HEK293T (cell line): Measurements from ENCODE around the gene GPC2.

Experiments used
- BHLHE40 ChIP-seq: fragments of 450-650 bp; IDR thresholded peaks from 2 replicates; pipeline ENCODE4 v1.6.1; 2016; ENCODE audit warnings: mild to moderate bottlenecking, moderate library complexity, borderline replicate concordance
- CTBP1 ChIP-seq: fragments of 450-650 bp; IDR thresholded peaks from 2 replicates; pipeline ENCODE4 v1.6.1; 2016; ENCODE audit warnings: borderline replicate concordance
- FOXK2 ChIP-seq: fragments of 450-650 bp; IDR thresholded peaks from 2 replicates; pipeline ENCODE4 v1.6.1; 2016; ENCODE audit warnings: mild to moderate bottlenecking
- FOXM1 ChIP-seq: fragments of 450-650 bp; IDR thresholded peaks from 2 replicates; pipeline ENCODE4 v1.6.1; 2017; ENCODE audit warnings: mild to moderate bottlenecking, borderline replicate concordance
- HDGF ChIP-seq: fragments of 450-650 bp; IDR thresholded peaks from 2 replicates; pipeline ENCODE4 v1.6.1; 2017; ENCODE audit warnings: antibody characterized with exemption, borderline replicate concordance
- LEF1 ChIP-seq: fragments of 450-650 bp; IDR thresholded peaks from 2 replicates; pipeline ENCODE4 v1.6.1; 2017; ENCODE audit warnings: mild to moderate bottlenecking, borderline replicate concordance
- PKNOX1 ChIP-seq: fragments of 450-650 bp; IDR thresholded peaks from 2 replicates; pipeline ENCODE4 v1.6.1; 2016
- SP1 ChIP-seq: fragments of 450-650 bp; IDR thresholded peaks from 2 replicates; pipeline ENCODE4 v1.6.1; 2017
- SUZ12 ChIP-seq: fragments of 450-650 bp; IDR thresholded peaks from 2 replicates; pipeline ENCODE4 v1.6.1; 2016; ENCODE audit warnings: mild to moderate bottlenecking
- TARDBP ChIP-seq: fragments of 450-650 bp; IDR thresholded peaks from 2 replicates; pipeline ENCODE4 v1.6.1; 2016
- ZNF384 ChIP-seq: fragments of 450-650 bp; IDR thresholded peaks from 2 replicates; pipeline ENCODE4 v1.6.1; 2016

- TF ChIP-seq FOXK2 (no peak), SUZ12 (no peak), ZNF384 (no peak), SP1 (no peak), HDGF (no peak), PKNOX1 (no peak), CTBP1 (no peak), TARDBP (no peak), BHLHE40 (no peak), FOXM1 (no peak), LEF1 (no peak)
Measured at GRCh38 chr7:100198266-100198665, 21.1 kb upstream of the GPC2 start.
